Heart left ventricle (tissue), 16 donors: ENCODE results near the gene TNFRSF13B. TPM values are rescaled to one million over a fixed set of nuclear protein-coding genes. Genes with fewer than 3 reads are reported as not detected.

Source experiments
- ATAC-seq, 4 donors: fragments of 200-7000 bp; cut with Tn5 transposase; one replicate each; pipeline ENCODE4 v1.9.1; 2020 to 2022; ENCODE audit warnings: moderate library complexity in 4 of 4, mild to moderate bottlenecking in 3 of 4, moderate number of reproducible peaks in 1 of 4
- DNase-seq, 5 donors: peaks; one replicate each; pipeline ENCODE4 v3.0.0-alpha.2; 2020
- H3K27ac ChIP-seq, 12 donors: fragments of 200-600 bp; sonication (generic) in 4 of 12; one replicate each; pipeline versions ENCODE4 v1.5.0 to v1.8.0; 2016 to 2022; ENCODE audit warnings: mild to moderate bottlenecking in 2 of 12
- H3K27me3 ChIP-seq, 9 donors: fragments of 200-600 bp; sonication (generic) in 2 of 9; one replicate each; pipeline versions ENCODE4 v1.5.1 to v1.8.0; 2016 to 2022; ENCODE audit warnings: mild to moderate bottlenecking in 3 of 9
- H3K36me3 ChIP-seq, 9 donors: fragments of 200-600 bp; sonication (generic) in 2 of 9; one replicate each; pipeline versions ENCODE4 v1.5.0 to v1.8.0; 2018 to 2022; ENCODE audit warnings: mild to moderate bottlenecking in 2 of 9
- H3K4me1 ChIP-seq, 12 donors: fragments of 200-600 bp; sonication (generic) in 4 of 12; one replicate each; pipeline versions ENCODE4 v1.5.0 to v1.8.0; 2016 to 2022; ENCODE audit warnings: mild to moderate bottlenecking in 3 of 12
- H3K4me3 ChIP-seq, 12 donors: fragments of 200-600 bp; sonication (generic) in 4 of 12; one replicate each; pipeline versions ENCODE4 v1.5.0 to v1.8.0; 2017 to 2022; ENCODE audit warnings: mild to moderate bottlenecking in 9 of 12, moderate library complexity in 4 of 12
- H3K9me3 ChIP-seq, 12 donors: fragments of 200-600 bp; sonication (generic) in 4 of 12; one replicate each; pipeline versions ENCODE4 v1.5.0 to v1.8.0; 2016 to 2022; ENCODE audit warnings: mild to moderate bottlenecking in 1 of 12
- CTCF ChIP-seq, 12 donors: fragments of 200-600 bp; sonication (generic) in 4 of 12; IDR thresholded peaks; one replicate each; pipeline versions ENCODE4 v1.5.0 to v1.8.0; 2018 to 2022; ENCODE audit warnings: antibody characterized with exemption in 12 of 12, mild to moderate bottlenecking in 5 of 12
- POLR2A ChIP-seq, 2 donors: fragments of 450-650 bp; IDR thresholded peaks; one replicate each; pipeline ENCODE4 v1.6.1; 2017; ENCODE audit warnings: antibody characterized with exemption in 2 of 2, mild to moderate bottlenecking in 2 of 2, moderate library complexity in 2 of 2
- WGBS, 4 donors: extraction: QIAGEN DNeasy Blood & Tissue Kit in 2 of 4; methylation state at CpG; one replicate each; pipeline versions ENCODE4 v1.1.5 to v1.1.7; 2013 to 2018; 5-methylcytosine and 5-hydroxymethylcytosine counted together
- intact Hi-C, 10 donors: fragments of 100-400 bp; cut with DNase I; formaldehyde crosslinking; loops; one replicate each; pipeline versions ENCODE4 v1.11.1 to v1.14.2; 2022
- polyA plus RNA-seq, 2 donors: library from polyadenylated mRNA; stranded (reverse); fragments of 200-250 nt; gene quantifications; one replicate each; pipeline ENCODE4 v1.2.3, GENCODE V29; 2013
- total RNA-seq, 9 donors: library from RNA; depleted of rRNA in 2 of 9; stranded (reverse); fragments of >200 nt in 2 of 9; fragmentation: NEBNext Ultra II Directional in 3 of 9; extraction: Animal tissue kit (Norgen Biotek cat#: 25700) in 3 of 9; gene quantifications; one replicate each; pipeline versions ENCODE4 v1.1.0 to v1.2.4, GENCODE V29; 2016 to 2023
- donor health status: ischemic (EF 13 %, LVEDD 7.1; RV severe dilation, severe dysfunction).
- donor health status: healthy with polysubstance abuse.
- donor health status: DM: no; HTN: yes; CAD: no.
- donor health status: DM: no; HTN: no; CAD: no.
- donor health status: ischemic (EF 25% LVEDD 6.9; RV normal size, moderate dysfunction).
- donor health status: ischemic (EF 25% LVEDD 5.7; RV mildly dilated, moderate dysfunction).
- donor health status: healthy.
- donor health status: DM: yes; HTN: yes; CAD: no.
- donor health status: ischemic (EF 35%, LVEDD 5.7; RV mildly dilated, moderate dysfunction).
- donor health status: nonischemic (EF 11% LVEDD 7.7; RV severe dilation, severe dysfunction).
- donor health status: DM: yes; HTN: yes; CAD: no.
- donor health status: PGD.
- donor health status: ischemic (EF 29% LVEDD 5.4; RV normal size, mild dysfunction).
- donor health status: nonischemic (EF 23%, LVEDD 6.1; RV moderate dilation, normal function).

TNFRSF13B gene
- total and polyA plus RNA-seq, 11 donors = not detected

- H3K36me3 ChIP-seq = no peaks in the 10 kb centered on the region
- H3K27ac ChIP-seq = no peak overlapping the region
- no peaks in the 10 kb centered on the region for H3K27me3 ChIP-seq
- no peak for TF ChIP-seq CTCF (IDR thresholded peaks at IDR 0.05)
- no peak for TF ChIP-seq POLR2A (IDR thresholded peaks at IDR 0.05)
- 94 to 100% (median 98%) methylated on average over 2 to 5 of the region's 5 CpGs for WGBS, 4 donors
- H3K4me3 ChIP-seq = no peak overlapping the region
- ATAC-seq (no peak), DNase-seq (peak in 1 of 5 donors; percentile 6)
- no peaks in the 10 kb centered on the region for H3K9me3 ChIP-seq
- H3K4me1 ChIP-seq = no peaks in the 10 kb centered on the region
- intact Hi-C loops = no loop called here
Observed at GRCh38 chr17:16935786-16936185, 36.1 kb downstream of the TNFRSF13B start.

- intact Hi-C loops = no loop called here
- TF ChIP-seq POLR2A (IDR thresholded peaks at IDR 0.05) (no peak), CTCF (IDR thresholded peaks at IDR 0.05) (no peak)
- Histone ChIP-seq H3K36me3 (no peaks in the 10 kb centered on the region), H3K9me3 (no peaks in the 10 kb centered on the region), H3K27ac (no peak overlapping the region), H3K4me3 (no peak overlapping the region), H3K4me1 (no peaks in the 10 kb centered on the region), H3K27me3 (no peaks in the 10 kb centered on the region)
- ATAC-seq = no peak
- DNase-seq = peak in 1 of 5 donors; percentile 16
- WGBS, 4 donors = 92 to 95% (median 94%) methylated on average over 5 of the region's 5 CpGs; no CpG with 5 or more reads in 1 of the 4 donors
Observed at GRCh38 chr17:16935241-16935663, 36.7 kb downstream of the TNFRSF13B start.

GRCh38 chr17:16934836-16935235 is 37.1 kb downstream of the TNFRSF13B start:
- H3K27me3 ChIP-seq = no peaks in the 10 kb centered on the region
- no peak overlapping the region for H3K4me3 ChIP-seq
- no peak for TF ChIP-seq CTCF (IDR thresholded peaks at IDR 0.05)
- TF ChIP-seq POLR2A (IDR thresholded peaks at IDR 0.05) = no peak
- H3K36me3 ChIP-seq = no peaks in the 10 kb centered on the region
- intact Hi-C loops = no loop called here
- DNase-seq (peak in 1 of 5 donors; percentile 10), ATAC-seq (no peak)
- H3K4me1 ChIP-seq = no peaks in the 10 kb centered on the region
- no peaks in the 10 kb centered on the region for H3K9me3 ChIP-seq
- H3K27ac ChIP-seq = no peak overlapping the region
- WGBS, 4 donors = 95 to 100% (median 95%) methylated on average over 6 to 12 of the region's 12 CpGs

- Histone ChIP-seq H3K27ac (no peak overlapping the region), H3K9me3 (no peaks in the 10 kb centered on the region), H3K4me3 (no peak overlapping the region), H3K27me3 (no peaks in the 10 kb centered on the region), H3K36me3 (no peaks in the 10 kb centered on the region), H3K4me1 (no peaks in the 10 kb centered on the region)
- TF ChIP-seq POLR2A (IDR thresholded peaks at IDR 0.05) = no peak
- no peak for TF ChIP-seq CTCF (IDR thresholded peaks at IDR 0.05)
- ATAC-seq (no peak), DNase-seq (peak in 1 of 5 donors; percentile 12)
- intact Hi-C loops = no loop called here
- 86 to 97% (median 94%) methylated on average over 11 to 12 of the region's 12 CpGs for WGBS, 4 donors
Observed at GRCh38 chr17:16934133-16934795, 37.7 kb downstream of the TNFRSF13B start.
